ENCODE results near the gene FBXL3.

GRCh38 chr13:77026861-77027621 is at the start of gene FBXL3:
- TF ChIP-seq, protein P1, sequence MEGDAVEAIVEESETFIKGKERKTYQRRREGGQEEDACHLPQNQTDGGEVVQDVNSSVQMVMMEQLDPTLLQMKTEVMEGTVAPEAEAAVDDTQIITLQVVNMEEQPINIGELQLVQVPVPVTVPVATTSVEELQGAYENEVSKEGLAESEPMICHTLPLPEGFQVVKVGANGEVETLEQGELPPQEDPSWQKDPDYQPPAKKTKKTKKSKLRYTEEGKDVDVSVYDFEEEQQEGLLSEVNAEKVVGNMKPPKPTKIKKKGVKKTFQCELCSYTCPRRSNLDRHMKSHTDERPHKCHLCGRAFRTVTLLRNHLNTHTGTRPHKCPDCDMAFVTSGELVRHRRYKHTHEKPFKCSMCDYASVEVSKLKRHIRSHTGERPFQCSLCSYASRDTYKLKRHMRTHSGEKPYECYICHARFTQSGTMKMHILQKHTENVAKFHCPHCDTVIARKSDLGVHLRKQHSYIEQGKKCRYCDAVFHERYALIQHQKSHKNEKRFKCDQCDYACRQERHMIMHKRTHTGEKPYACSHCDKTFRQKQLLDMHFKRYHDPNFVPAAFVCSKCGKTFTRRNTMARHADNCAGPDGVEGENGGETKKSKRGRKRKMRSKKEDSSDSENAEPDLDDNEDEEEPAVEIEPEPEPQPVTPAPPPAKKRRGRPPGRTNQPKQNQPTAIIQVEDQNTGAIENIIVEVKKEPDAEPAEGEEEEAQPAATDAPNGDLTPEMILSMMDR (IDR thresholded peaks at IDR 0.05; ENCODE audit: low read depth, low read length, poor library complexity, severe bottlenecking) = no peak
- no peak for TF ChIP-seq EZH2phosphoT487 (IDR thresholded peaks at IDR 0.05; ENCODE audit: borderline replicate concordance, low read length)
